ENCODE data around the gene LPCAT2. TPM values are rescaled to one million over a fixed set of nuclear protein-coding genes. Genes with fewer than 3 reads are reported as not detected.

LPCAT2 gene
- polyA plus RNA-seq, 2 donors, result 3.5 to 5.0 TPM

- H3K27me3 ChIP-seq (ENCODE audit: control insufficient read depth in 1 of 2, insufficient read depth in 2 of 2, low read length in 2 of 2), result no peaks in the 10 kb centered on the region
- 33 to 37% methylated on average over 3 of the region's 3 CpGs for WGBS, 2 donors
- no peaks in the 10 kb centered on the region for H3K9me3 ChIP-seq (ENCODE audit: control insufficient read depth in 2 of 2, insufficient read depth in 1 of 2, low read depth in 1 of 2, low read length in 1 of 2)
- no peaks in the 10 kb centered on the region for H3K36me3 ChIP-seq (ENCODE audit: control insufficient read depth in 2 of 2, insufficient read depth in 2 of 2, low read length in 1 of 2)
- H3K4me3 ChIP-seq (ENCODE audit: low read depth in 1 of 2, low read length in 2 of 2), result no peak overlapping the region
- no peak overlapping the region for H3K27ac ChIP-seq (ENCODE audit: low read depth in 2 of 2, low read length in 1 of 2)
- peaks cover 2 to 12% of the 10 kb centered on the region in 2 donors for H3K4me1 ChIP-seq (ENCODE audit: control insufficient read depth in 2 of 2, insufficient read depth in 2 of 2, low read length in 1 of 2)
Measured at GRCh38 chr16:55500530-55501011, 8.3 kb upstream of the LPCAT2 start.

DNA sequence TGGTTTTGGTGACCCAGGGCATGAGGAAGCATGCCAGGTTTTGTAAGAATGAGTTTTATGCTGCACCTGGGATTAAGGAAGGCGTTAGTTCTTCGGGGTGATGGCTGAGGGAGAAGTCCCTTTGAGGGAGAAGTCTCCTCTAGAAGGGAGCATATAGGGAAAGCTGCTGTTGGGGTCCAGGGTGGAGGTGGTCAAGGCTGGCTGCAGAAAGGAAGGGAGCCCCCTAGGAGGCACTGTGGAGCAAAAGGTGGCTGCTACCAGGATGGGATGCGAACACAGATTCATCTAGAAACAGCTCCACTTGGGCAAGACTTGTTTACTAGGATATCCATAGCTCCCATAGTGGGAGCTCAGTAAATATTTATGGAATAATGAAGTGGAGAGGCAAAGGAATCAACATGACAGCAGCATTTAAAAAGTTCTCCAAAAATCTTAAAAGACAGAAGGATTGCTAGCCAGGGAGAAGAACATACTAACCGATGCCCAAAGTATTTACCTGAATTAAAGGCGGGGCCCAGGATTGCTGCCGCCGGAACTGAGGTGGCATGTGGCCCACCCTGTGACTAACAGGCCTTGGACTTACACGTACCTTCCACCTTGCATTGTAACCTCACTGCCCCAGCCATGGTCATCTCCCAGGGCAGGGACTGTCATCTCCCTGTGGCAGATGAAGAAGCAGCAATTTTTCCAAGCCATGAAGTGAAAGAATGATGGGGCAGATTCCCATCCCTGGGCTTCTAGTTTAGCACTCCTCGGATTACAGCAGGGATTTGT is 7.1 kb upstream of the LPCAT2 start:
- Histone ChIP-seq H3K27ac (ENCODE audit: low read depth in 2 of 2, low read length in 1 of 2) (no peak overlapping the region), H3K9me3 (ENCODE audit: control insufficient read depth in 2 of 2, insufficient read depth in 1 of 2, low read depth in 1 of 2, low read length in 1 of 2) (no peaks in the 10 kb centered on the region), H3K27me3 (ENCODE audit: control insufficient read depth in 1 of 2, insufficient read depth in 2 of 2, low read length in 2 of 2) (no peaks in the 10 kb centered on the region), H3K4me3 (ENCODE audit: low read depth in 1 of 2, low read length in 2 of 2) (no peak overlapping the region), H3K36me3 (ENCODE audit: control insufficient read depth in 2 of 2, insufficient read depth in 2 of 2, low read length in 1 of 2) (no peaks in the 10 kb centered on the region), H3K4me1 (ENCODE audit: control insufficient read depth in 2 of 2, insufficient read depth in 2 of 2, low read length in 1 of 2) (peaks cover 2 to 12% of the 10 kb centered on the region in 2 donors)
- WGBS, 2 donors, result 62 to 70% methylated on average over 9 of the region's 9 CpGs

DNA sequence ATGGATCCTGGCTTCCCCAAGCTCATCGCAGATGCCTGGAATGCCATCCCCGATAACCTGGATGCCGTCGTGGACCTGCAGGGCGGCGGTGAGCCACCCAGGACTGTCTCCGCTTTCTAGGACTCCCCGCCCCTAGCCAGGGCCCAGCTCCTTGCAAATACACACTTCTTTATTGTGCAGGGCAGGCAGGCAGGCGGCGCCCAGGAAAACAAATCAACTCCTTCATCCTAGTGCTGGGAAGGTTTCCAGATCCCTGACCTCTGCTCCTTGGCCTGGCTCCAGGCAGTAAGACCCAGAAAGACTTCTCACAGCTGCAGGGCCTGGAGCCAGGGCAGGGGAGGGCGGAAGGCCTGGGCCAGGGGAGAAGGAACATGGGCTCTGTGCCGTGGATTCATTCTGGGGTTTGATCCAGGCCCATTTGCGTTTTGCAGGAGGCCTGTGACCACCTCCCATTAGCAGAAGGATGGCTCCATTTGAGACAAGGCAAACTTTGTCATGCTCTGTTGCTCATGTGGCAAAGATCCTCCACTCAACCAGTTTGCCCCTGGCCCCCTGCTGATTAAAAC is 6.0 kb upstream of the LPCAT2 start:
- H3K27me3 ChIP-seq (ENCODE audit: control insufficient read depth in 1 of 2, insufficient read depth in 2 of 2, low read length in 2 of 2), result no peaks in the 10 kb centered on the region
- no peaks in the 10 kb centered on the region for H3K36me3 ChIP-seq (ENCODE audit: control insufficient read depth in 2 of 2, insufficient read depth in 2 of 2, low read length in 1 of 2)
- no peak overlapping the region for H3K4me3 ChIP-seq (ENCODE audit: low read depth in 1 of 2, low read length in 2 of 2)
- 29 to 36% methylated on average over 13 of the region's 13 CpGs for WGBS, 2 donors
- peaks cover 2 to 12% of the 10 kb centered on the region in 2 donors for H3K4me1 ChIP-seq (ENCODE audit: control insufficient read depth in 2 of 2, insufficient read depth in 2 of 2, low read length in 1 of 2)
- H3K27ac ChIP-seq (ENCODE audit: low read depth in 2 of 2, low read length in 1 of 2), result no peak overlapping the region
- no peaks in the 10 kb centered on the region for H3K9me3 ChIP-seq (ENCODE audit: control insufficient read depth in 2 of 2, insufficient read depth in 1 of 2, low read depth in 1 of 2, low read length in 1 of 2)

GRCh38 chr16:55503726-55504550 is 4.9 kb upstream of the LPCAT2 start:
- Histone ChIP-seq H3K36me3 (ENCODE audit: control insufficient read depth in 2 of 2, insufficient read depth in 2 of 2, low read length in 1 of 2) (no peaks in the 10 kb centered on the region), H3K27ac (ENCODE audit: low read depth in 2 of 2, low read length in 1 of 2) (no peak overlapping the region), H3K27me3 (ENCODE audit: control insufficient read depth in 1 of 2, insufficient read depth in 2 of 2, low read length in 2 of 2) (no peaks in the 10 kb centered on the region), H3K4me1 (ENCODE audit: control insufficient read depth in 2 of 2, insufficient read depth in 2 of 2, low read length in 1 of 2) (peaks cover 2 to 12% of the 10 kb centered on the region in 2 donors), H3K9me3 (ENCODE audit: control insufficient read depth in 2 of 2, insufficient read depth in 1 of 2, low read depth in 1 of 2, low read length in 1 of 2) (no peaks in the 10 kb centered on the region), H3K4me3 (ENCODE audit: low read depth in 1 of 2, low read length in 2 of 2) (no peak overlapping the region)
- 87 to 96% methylated on average over 8 of the region's 8 CpGs for WGBS, 2 donors

GRCh38 chr16:55505333-55506015 is 3.4 kb upstream of the LPCAT2 start:
- Histone ChIP-seq H3K4me3 (ENCODE audit: low read depth in 1 of 2, low read length in 2 of 2) (no peak overlapping the region), H3K27me3 (ENCODE audit: control insufficient read depth in 1 of 2, insufficient read depth in 2 of 2, low read length in 2 of 2) (no peaks in the 10 kb centered on the region), H3K27ac (ENCODE audit: low read depth in 2 of 2, low read length in 1 of 2) (no peak overlapping the region), H3K9me3 (ENCODE audit: control insufficient read depth in 2 of 2, insufficient read depth in 1 of 2, low read depth in 1 of 2, low read length in 1 of 2) (no peaks in the 10 kb centered on the region), H3K4me1 (ENCODE audit: control insufficient read depth in 2 of 2, insufficient read depth in 2 of 2, low read length in 1 of 2) (peaks cover 2 to 15% of the 10 kb centered on the region in 2 donors), H3K36me3 (ENCODE audit: control insufficient read depth in 2 of 2, insufficient read depth in 2 of 2, low read length in 1 of 2) (no peaks in the 10 kb centered on the region)
- WGBS, 2 donors, result 90 to 95% methylated on average over 9 to 10 of the region's 10 CpGs

- peaks cover 2 to 15% of the 10 kb centered on the region in 2 donors for H3K4me1 ChIP-seq (ENCODE audit: control insufficient read depth in 2 of 2, insufficient read depth in 2 of 2, low read length in 1 of 2)
- no peaks in the 10 kb centered on the region for H3K36me3 ChIP-seq (ENCODE audit: control insufficient read depth in 2 of 2, insufficient read depth in 2 of 2, low read length in 1 of 2)
- H3K27me3 ChIP-seq (ENCODE audit: control insufficient read depth in 1 of 2, insufficient read depth in 2 of 2, low read length in 2 of 2), result no peaks in the 10 kb centered on the region
- H3K27ac ChIP-seq (ENCODE audit: low read depth in 2 of 2, low read length in 1 of 2), result no peak overlapping the region
- no peak overlapping the region for H3K4me3 ChIP-seq (ENCODE audit: low read depth in 1 of 2, low read length in 2 of 2)
- 77 to 82% methylated on average over 7 of the region's 7 CpGs for whole genome bisulfite sequencing, 2 donors
- H3K9me3 ChIP-seq (ENCODE audit: control insufficient read depth in 2 of 2, insufficient read depth in 1 of 2, low read depth in 1 of 2, low read length in 1 of 2), result no peaks in the 10 kb centered on the region
Measured at GRCh38 chr16:55506083-55506482, 2.8 kb upstream of the LPCAT2 start.

DNA sequence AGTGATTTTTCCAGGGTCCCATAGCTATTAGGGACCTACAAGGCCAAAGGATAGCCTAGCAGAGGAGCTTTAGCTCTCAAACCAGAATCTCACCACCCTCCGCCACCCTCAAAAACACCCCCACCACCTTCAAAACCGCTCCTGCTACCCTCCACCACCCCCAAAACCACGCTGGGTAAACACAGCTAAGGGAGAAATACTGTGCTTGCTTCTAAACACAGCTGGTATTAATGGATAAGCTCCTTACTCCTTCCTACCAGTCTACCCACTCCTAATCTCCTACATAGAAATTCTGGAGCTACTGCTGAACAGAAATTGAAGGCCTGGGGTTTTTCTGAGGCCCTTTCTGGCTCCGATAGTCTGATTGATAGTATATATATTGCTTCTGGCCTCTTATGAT is 2.2 kb upstream of the LPCAT2 start:
- Histone ChIP-seq H3K27ac (ENCODE audit: low read depth in 2 of 2, low read length in 1 of 2) (no peak overlapping the region), H3K4me1 (ENCODE audit: control insufficient read depth in 2 of 2, insufficient read depth in 2 of 2, low read length in 1 of 2) (peaks cover 0 to 10% of the 10 kb centered on the region in 2 donors), H3K36me3 (ENCODE audit: control insufficient read depth in 2 of 2, insufficient read depth in 2 of 2, low read length in 1 of 2) (no peaks in the 10 kb centered on the region), H3K4me3 (ENCODE audit: low read depth in 1 of 2, low read length in 2 of 2) (no peak overlapping the region), H3K9me3 (ENCODE audit: control insufficient read depth in 2 of 2, insufficient read depth in 1 of 2, low read depth in 1 of 2, low read length in 1 of 2) (no peaks in the 10 kb centered on the region), H3K27me3 (ENCODE audit: control insufficient read depth in 1 of 2, insufficient read depth in 2 of 2, low read length in 2 of 2) (no peaks in the 10 kb centered on the region)
- WGBS, 2 donors, result 49 to 53% methylated on average over 4 of the region's 4 CpGs

DNA sequence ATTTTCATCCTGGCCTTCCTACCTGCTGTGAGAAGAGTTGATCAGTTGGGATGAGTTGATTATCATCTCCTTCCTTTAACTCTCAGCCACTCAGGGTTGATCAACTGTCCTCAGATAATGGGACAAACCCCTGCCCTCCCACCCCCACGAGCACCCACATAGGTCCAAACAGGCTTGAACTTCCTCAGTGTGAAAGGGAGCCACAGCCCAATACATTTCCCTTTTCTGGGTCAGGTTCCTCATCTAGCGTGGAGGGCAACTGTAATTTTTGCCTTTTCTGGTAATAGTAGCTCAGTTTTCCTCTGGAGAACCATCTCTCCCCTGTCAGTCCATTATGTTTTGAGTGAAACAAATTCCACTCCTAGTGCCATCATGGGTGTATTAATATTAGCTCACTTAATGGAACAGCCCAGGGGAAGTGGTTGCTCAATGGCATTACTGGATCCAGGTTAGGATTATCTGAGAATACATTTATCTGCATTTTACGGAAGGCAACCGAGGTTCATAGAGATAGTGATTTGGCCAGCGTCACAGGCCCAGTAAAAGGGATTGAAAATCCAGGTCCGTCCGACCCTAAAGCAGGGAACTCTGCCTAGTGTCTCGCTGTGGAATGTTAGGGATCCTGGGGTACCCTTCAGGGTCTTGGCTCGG is 476 bp upstream of the LPCAT2 start:
- H3K9me3 ChIP-seq (ENCODE audit: control insufficient read depth in 2 of 2, insufficient read depth in 1 of 2, low read depth in 1 of 2, low read length in 1 of 2), result no peaks in the 10 kb centered on the region
- H3K4me1 ChIP-seq (ENCODE audit: control insufficient read depth in 2 of 2, insufficient read depth in 2 of 2, low read length in 1 of 2), result peaks cover 0 to 3% of the 10 kb centered on the region in 2 donors
- H3K36me3 ChIP-seq (ENCODE audit: control insufficient read depth in 2 of 2, insufficient read depth in 2 of 2, low read length in 1 of 2), result no peaks in the 10 kb centered on the region
- whole genome bisulfite sequencing, 2 donors, result 61 to 68% methylated on average over 9 of the region's 9 CpGs
- H3K4me3 ChIP-seq (ENCODE audit: low read depth in 1 of 2, low read length in 2 of 2), result peak overlapping the region in 1 of 2 donors; percentile 65
- peak overlapping the region in 1 of 2 donors; percentile 70 for H3K27ac ChIP-seq (ENCODE audit: low read depth in 2 of 2, low read length in 1 of 2)
- no peaks in the 10 kb centered on the region for H3K27me3 ChIP-seq (ENCODE audit: control insufficient read depth in 1 of 2, insufficient read depth in 2 of 2, low read length in 2 of 2)
